Ovary (tissue), 3 donors: ENCODE data around the gene RBM46.

Source experiments
- EP300 ChIP-seq: sonication (generic); formaldehyde crosslinking; IDR thresholded peaks from one replicate; pipeline ENCODE4 v1.6.1; 2017; ENCODE audit warnings: antibody characterized with exemption
- POLR2A ChIP-seq: fragments of 450-650 bp; IDR thresholded peaks from one replicate; pipeline ENCODE4 v1.6.1; 2017; ENCODE audit warnings: antibody characterized with exemption, mild to moderate bottlenecking, moderate library complexity
- TF ChIP-seq, protein P1 (sequence below), 3 donors: fragments of 450-650 bp in 2 of 3; fragments of 200-600 bp in 1 of 3; IDR thresholded peaks; one replicate each; pipeline versions ENCODE4 v1.5.1 to v1.8.0; 2016 to 2022; ENCODE audit warnings: antibody characterized with exemption in 3 of 3, mild to moderate bottlenecking in 1 of 3
- donor health status: DM: no; HTN: no; CAD: no.

DNA sequence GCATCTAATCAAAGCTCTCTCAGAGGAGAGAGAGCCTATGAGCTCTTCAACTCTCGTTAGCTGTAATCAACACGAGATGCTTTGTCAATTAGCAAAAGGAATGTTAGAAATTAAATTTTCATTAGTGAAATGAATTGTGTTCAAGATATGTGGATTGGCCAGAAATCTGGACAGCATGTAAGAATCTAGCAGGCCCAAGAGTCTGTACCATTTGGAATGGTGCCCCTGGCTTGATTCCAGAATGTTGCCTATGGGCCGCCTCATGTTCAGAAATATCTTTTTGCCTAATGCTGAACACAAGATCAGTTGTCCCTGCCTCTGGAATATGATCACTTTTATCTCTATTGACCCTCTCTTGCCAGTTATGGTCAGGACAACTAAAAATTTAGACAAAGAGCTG lies 88.2 kb downstream of the RBM46 start:
- no peak for TF ChIP-seq POLR2A
- TF ChIP-seq, protein P1, sequence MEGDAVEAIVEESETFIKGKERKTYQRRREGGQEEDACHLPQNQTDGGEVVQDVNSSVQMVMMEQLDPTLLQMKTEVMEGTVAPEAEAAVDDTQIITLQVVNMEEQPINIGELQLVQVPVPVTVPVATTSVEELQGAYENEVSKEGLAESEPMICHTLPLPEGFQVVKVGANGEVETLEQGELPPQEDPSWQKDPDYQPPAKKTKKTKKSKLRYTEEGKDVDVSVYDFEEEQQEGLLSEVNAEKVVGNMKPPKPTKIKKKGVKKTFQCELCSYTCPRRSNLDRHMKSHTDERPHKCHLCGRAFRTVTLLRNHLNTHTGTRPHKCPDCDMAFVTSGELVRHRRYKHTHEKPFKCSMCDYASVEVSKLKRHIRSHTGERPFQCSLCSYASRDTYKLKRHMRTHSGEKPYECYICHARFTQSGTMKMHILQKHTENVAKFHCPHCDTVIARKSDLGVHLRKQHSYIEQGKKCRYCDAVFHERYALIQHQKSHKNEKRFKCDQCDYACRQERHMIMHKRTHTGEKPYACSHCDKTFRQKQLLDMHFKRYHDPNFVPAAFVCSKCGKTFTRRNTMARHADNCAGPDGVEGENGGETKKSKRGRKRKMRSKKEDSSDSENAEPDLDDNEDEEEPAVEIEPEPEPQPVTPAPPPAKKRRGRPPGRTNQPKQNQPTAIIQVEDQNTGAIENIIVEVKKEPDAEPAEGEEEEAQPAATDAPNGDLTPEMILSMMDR (IDR thresholded peaks at IDR 0.05) = no peak
- no peak for TF ChIP-seq EP300
